GM06990 (cell line): ENCODE results near the gene DIABLO.
"Not testable (repeated sequence)": the region's sequence is repeated elsewhere in the genome, so short reads cannot be mapped to it uniquely, and the experiment has no call there.

Experiments used
- DNase-seq: peaks from one replicate; pipeline ENCODE4 v3.0.0-alpha.2; 2011; ENCODE audit not compliant: insufficient read length; ENCODE audit errors: extremely low read depth
- H3K27me3 ChIP-seq: replicated peaks from 2 replicates; pipeline ENCODE4 v1.6.0; 2011; ENCODE audit warnings: low read length; ENCODE audit not compliant: control insufficient read depth, insufficient read depth
- H3K36me3 ChIP-seq: 2 replicates; pipeline ENCODE4 v1.5.1; 2011; ENCODE audit warnings: low read length; ENCODE audit not compliant: control insufficient read depth, insufficient read depth
- H3K4me3 ChIP-seq: replicated peaks from 2 replicates; pipeline ENCODE4 v1.5.1; 2011; ENCODE audit warnings: low read depth, mild to moderate bottlenecking, control low read depth, low read length
- TF ChIP-seq, protein P1 (sequence below): IDR thresholded peaks from 2 replicates; pipeline ENCODE4 v1.5.1; 2011; ENCODE audit warnings: low read length, control low read depth, mild to moderate bottlenecking, inconsistent platforms; ENCODE audit not compliant: insufficient read depth, poor library complexity, severe bottlenecking

Gene DIABLO

DNA sequence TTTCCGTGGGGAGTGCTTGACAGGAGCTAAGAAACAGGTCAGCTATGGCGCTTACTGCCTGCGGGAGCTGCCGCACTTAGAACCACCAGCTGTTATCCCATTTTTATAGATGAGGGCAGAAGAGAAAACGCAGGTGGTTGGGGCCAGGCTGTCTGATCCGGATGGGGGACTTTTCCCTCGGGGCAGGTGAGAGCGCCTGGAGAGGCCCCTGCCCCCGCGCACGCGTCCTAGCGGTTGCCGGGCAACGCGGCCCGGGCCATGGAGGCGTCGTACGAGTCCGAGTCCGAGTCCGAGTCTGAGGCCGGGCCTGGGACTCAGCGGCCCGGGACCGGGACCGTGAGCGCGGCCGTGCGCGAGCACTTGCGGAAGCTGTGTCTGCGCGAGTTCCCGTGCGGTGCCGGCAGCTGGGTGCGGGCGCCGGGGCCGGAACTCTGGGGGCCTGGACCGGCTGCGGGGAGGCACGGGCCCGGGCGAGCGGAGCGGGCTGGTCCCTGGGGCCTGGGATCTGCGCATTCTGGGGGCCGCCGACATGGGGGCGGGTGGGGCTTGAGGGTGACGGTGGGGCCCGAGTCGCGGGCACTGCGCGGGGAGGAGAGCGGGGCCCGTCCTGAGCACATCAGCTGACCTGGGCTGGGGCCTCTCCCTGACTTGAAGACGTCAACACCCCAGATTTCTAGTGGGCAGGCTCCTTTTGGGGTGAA lies 42.8 kb downstream of the DIABLO start, which contains the start of gene LRRC43:
TSS of gene LRRC43 (plus strand) at position 237 of the 701 bp plus-strand sequence. CDS start at position 259, 22 bp downstream.
- Histone ChIP-seq H3K4me3 (peak within 1 kb of the TSS; percentile 51), H3K27me3 (no peaks in the 10 kb centered on the region; the same call in none of the 2 replicates), H3K36me3 (no peaks in the 10 kb centered on the region)
- peak; percentile 49 for DNase-seq
- TF ChIP-seq, protein P1, sequence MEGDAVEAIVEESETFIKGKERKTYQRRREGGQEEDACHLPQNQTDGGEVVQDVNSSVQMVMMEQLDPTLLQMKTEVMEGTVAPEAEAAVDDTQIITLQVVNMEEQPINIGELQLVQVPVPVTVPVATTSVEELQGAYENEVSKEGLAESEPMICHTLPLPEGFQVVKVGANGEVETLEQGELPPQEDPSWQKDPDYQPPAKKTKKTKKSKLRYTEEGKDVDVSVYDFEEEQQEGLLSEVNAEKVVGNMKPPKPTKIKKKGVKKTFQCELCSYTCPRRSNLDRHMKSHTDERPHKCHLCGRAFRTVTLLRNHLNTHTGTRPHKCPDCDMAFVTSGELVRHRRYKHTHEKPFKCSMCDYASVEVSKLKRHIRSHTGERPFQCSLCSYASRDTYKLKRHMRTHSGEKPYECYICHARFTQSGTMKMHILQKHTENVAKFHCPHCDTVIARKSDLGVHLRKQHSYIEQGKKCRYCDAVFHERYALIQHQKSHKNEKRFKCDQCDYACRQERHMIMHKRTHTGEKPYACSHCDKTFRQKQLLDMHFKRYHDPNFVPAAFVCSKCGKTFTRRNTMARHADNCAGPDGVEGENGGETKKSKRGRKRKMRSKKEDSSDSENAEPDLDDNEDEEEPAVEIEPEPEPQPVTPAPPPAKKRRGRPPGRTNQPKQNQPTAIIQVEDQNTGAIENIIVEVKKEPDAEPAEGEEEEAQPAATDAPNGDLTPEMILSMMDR, result no peak

DNA sequence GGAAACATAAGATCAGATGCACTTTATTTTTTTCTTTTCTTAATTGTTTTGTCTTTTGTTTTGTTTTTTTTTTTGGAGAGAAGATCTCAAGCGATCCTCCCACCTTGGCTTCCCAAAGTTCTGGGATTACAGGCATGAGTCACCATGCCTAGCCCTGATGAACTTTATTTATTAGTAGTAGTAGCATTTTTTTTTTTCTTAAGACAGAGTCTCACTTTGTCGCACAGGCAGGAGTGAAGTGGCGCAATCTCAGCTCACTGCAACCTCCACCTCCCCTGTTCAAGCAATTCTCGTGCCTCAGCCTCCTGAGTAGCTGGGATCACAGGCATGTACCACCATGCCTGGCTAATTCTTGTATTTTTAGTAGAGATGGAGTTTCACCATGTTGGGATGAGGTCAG lies 49.4 kb downstream of the DIABLO start:
- not testable (repeated sequence) for H3K4me3 ChIP-seq, H3K36me3 ChIP-seq, H3K27me3 ChIP-seq, DNase-seq

DNA sequence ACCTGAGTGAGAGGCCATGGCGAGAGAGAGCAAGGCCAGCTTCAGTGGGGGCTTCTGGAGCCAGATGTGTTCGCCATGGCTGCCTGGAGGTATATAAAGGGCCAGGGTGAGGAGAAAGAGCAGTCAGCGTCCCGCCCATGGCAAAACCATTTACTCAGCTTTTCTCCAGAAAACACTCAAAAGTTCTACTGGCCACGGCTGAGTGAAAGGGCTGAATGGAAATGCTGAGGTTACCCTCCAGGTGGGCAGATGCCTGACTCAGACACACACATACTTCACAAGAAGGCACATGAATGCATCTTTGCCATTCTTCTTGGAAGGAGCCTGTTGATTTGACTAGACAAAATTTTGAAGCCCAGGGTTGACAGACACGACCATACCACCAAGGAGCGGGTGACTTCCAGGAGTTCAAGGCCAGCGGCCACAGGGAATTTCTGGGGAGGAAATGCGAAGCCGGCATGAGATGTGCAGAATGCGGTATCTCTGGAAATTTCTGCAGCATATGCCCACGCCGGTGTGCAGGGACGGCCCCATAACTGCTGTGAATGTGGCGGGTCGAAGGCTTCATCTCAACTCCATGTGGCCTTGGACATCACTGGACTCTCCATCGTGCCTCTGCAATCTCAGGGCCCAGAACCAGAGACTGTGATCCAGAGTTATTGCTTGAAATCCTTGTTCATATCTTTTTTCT lies 51.6 kb downstream of the DIABLO start, which contains the start of gene IL31:
TSS of gene IL31 (minus strand) at position 67 of the 691 bp plus-strand sequence. CDS start at position 18, 49 bp downstream.
- Histone ChIP-seq H3K36me3 (no peaks in the 10 kb centered on the region), H3K4me3 (no peak within 1 kb of the TSS), H3K27me3 (peaks cover 1% of the 10 kb centered on the region; the same call in 1 of the 2 replicates)
- TF ChIP-seq, protein P1, result no peak
- DNase-seq, result no peak

DNA sequence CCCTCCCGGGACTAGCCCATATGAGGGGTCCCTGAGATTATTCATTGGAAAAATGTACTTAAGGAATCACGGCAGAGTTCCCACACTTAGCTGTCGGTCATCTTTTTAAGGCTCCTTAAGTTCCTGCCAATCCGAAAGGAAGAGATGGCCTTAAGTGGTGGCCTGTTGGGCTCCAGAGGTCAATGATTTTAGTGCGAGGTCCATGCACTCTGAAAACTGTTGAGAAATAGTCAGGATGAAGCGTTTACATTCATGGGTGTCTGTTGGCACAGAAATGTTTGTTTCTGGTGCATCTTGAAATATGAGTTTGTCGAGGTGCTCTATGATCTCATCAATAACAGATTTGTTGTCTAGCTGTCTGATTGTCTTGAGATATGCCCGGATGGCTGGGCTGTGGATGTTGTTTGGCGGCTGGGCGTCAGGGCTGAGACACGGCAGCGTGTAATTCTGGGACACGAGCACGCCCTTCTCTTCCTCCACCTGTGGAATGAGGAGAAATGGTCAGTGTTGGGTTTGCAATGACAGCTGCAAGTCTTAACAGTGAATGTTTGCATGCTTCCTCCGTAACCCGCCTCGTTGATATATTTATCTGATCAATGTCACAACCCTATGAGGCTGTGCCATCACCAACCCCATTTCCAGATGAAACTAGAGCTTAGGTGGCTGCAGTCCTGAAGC lies 53.5 kb downstream of the DIABLO start:
- DNase-seq, result no peak
- TF ChIP-seq, protein P1, result no peak
- Histone ChIP-seq H3K27me3 (peaks cover 1% of the 10 kb centered on the region; the same call in 1 of the 2 replicates), H3K36me3 (no peaks in the 10 kb centered on the region), H3K4me3 (no peak overlapping the region)

DNA sequence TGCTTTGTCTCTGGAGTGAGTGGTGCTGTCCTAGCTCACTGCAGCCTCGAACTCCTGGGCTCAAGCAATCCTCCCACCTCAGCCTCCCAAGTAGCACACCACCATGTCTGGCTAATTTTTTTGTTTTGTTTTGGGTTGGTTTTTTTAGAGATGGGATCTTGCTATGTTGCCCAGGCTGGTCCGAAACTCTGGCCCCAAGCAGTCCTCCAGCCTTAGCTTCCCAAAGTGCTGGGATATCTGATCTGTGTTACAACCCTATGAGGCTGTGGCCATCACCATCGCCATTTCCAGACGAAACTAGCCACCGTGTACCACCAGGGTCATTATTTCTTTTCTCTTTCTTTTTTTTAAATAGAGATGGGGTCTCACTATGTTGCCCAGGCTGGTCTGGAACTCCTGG lies 54.5 kb downstream of the DIABLO start:
- H3K27me3 ChIP-seq, result peaks cover 1% of the 10 kb centered on the region; the same call in 1 of the 2 replicates
- TF ChIP-seq, protein P1, result no peak
- no peak overlapping the region for H3K4me3 ChIP-seq
- DNase-seq, result no peak
- H3K36me3 ChIP-seq, result no peaks in the 10 kb centered on the region

DNA sequence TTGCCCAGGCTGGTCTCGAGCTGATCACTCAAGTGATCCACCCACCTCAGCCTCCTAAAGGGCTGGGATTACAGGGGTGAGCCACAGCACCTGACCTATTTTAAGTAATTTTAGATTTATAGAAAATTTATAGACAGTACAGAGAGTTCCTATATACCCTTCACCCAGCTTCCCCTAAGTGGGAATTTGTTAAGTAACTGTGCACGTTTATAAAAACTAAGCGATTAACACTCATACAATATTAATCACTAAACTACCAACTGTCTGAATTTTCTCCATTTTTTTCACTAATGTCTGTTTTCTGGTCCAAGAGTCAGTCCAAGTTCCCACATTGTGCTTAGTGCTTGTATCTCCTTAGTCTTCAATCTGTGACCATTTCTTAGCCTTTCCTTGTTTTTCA lies 57.4 kb downstream of the DIABLO start:
- DNase-seq, result no peak

More for the DNA sequence above, 57.4 kb downstream of the DIABLO start:
- no peak overlapping the region for H3K4me3 ChIP-seq
- no peaks in the 10 kb centered on the region for H3K36me3 ChIP-seq
- TF ChIP-seq, protein P1, result no peak
- peaks cover 1% of the 10 kb centered on the region; the same call in 1 of the 2 replicates for H3K27me3 ChIP-seq
